Trophoblast cell (in vitro differentiated cells and primary cell): ENCODE results near the gene UNC13A.

Experiments
- DNase-seq, 2 donors: peaks; one replicate each; pipeline ENCODE4 v3.0.0-alpha.2; 2016
- H2AFZ ChIP-seq: 2 replicates; pipeline ENCODE4 v1.6.1; 2013; ENCODE audit warnings: low read length, moderate library complexity, mild to moderate bottlenecking; ENCODE audit not compliant: insufficient read depth, poor library complexity
- H2AK5ac ChIP-seq: 2 replicates; pipeline ENCODE4 v1.6.1; 2013; ENCODE audit warnings: mild to moderate bottlenecking, low read length
- H2BK120ac ChIP-seq: 2 replicates; pipeline ENCODE4 v1.6.1; 2013; ENCODE audit warnings: low read length, mild to moderate bottlenecking, moderate library complexity; ENCODE audit not compliant: insufficient read depth, poor library complexity
- H2BK12ac ChIP-seq: 2 replicates; pipeline ENCODE4 v1.6.1; 2013; ENCODE audit warnings: mild to moderate bottlenecking, low read length, moderate library complexity
- H2BK5ac ChIP-seq: 2 replicates; pipeline ENCODE4 v1.6.1; 2013; ENCODE audit warnings: low read length, low read depth, moderate library complexity, mild to moderate bottlenecking; ENCODE audit not compliant: poor library complexity
- H3K14ac ChIP-seq: 2 replicates; pipeline ENCODE4 v1.6.1; 2013; ENCODE audit warnings: mild to moderate bottlenecking, low read length
- H3K18ac ChIP-seq: 2 replicates; pipeline ENCODE4 v1.6.1; 2013; ENCODE audit warnings: mild to moderate bottlenecking, low read length
- H3K23ac ChIP-seq: 2 replicates; pipeline ENCODE4 v1.6.1; 2013; ENCODE audit warnings: low read length
- H3K27ac ChIP-seq: 2 replicates; pipeline ENCODE4 v1.5.1; 2013; ENCODE audit warnings: low read depth, mild to moderate bottlenecking, inconsistent platforms, low read length, moderate library complexity
- H3K27me3 ChIP-seq: 2 replicates; pipeline ENCODE4 v1.6.1; 2013; ENCODE audit warnings: inconsistent platforms, mild to moderate bottlenecking, low read length, moderate library complexity; ENCODE audit not compliant: insufficient read depth
- H3K36me3 ChIP-seq, 2 experiments: 1 replicate in 1 of 2; 2 replicates in 1 of 2; pipeline ENCODE4 v1.6.1; 2013; ENCODE audit warnings: low read length in 2 of 2, mild to moderate bottlenecking in 2 of 2, moderate library complexity in 1 of 2; ENCODE audit not compliant: insufficient read depth in 2 of 2, control insufficient read depth in 1 of 2
- H3K4ac ChIP-seq: 2 replicates; pipeline ENCODE4 v1.6.1; 2013; ENCODE audit warnings: low read depth, mild to moderate bottlenecking, low read length, moderate library complexity
- H3K4me1 ChIP-seq, 2 experiments: 1 replicate in 1 of 2; 2 replicates in 1 of 2; pipeline ENCODE4 v1.6.1; 2013; ENCODE audit warnings: low read length in 2 of 2, mild to moderate bottlenecking in 2 of 2, moderate library complexity in 1 of 2; ENCODE audit not compliant: insufficient read depth in 2 of 2, control insufficient read depth in 1 of 2
- H3K4me2 ChIP-seq: 2 replicates; pipeline ENCODE4 v1.6.1; 2013; ENCODE audit warnings: inconsistent platforms, mild to moderate bottlenecking, low read length, moderate library complexity
- H3K4me3 ChIP-seq: 2 replicates; pipeline ENCODE4 v1.5.1; 2013; ENCODE audit warnings: mild to moderate bottlenecking, low read depth, low read length, inconsistent platforms
- H3K79me1 ChIP-seq: one replicate; pipeline ENCODE4 v1.6.1; 2013; ENCODE audit warnings: low read length
- H3K79me2 ChIP-seq: 2 replicates; pipeline ENCODE4 v1.6.1; 2013; ENCODE audit warnings: low read length, mild to moderate bottlenecking; ENCODE audit not compliant: control insufficient read depth, insufficient read depth, poor library complexity
- H3K9ac ChIP-seq: 2 replicates; pipeline ENCODE4 v1.6.1; 2013; ENCODE audit warnings: mild to moderate bottlenecking, low read length
- H3K9me3 ChIP-seq: 2 replicates; pipeline ENCODE4 v1.6.1; 2013; ENCODE audit warnings: low read depth, mild to moderate bottlenecking, control low read depth, inconsistent platforms, low read length; ENCODE audit not compliant: insufficient read depth
- H4K12ac ChIP-seq: 2 replicates; pipeline ENCODE4 v1.6.1; 2013; ENCODE audit warnings: low read depth, mild to moderate bottlenecking, low read length, moderate library complexity
- H4K8ac ChIP-seq: 2 replicates; pipeline ENCODE4 v1.6.1; 2013; ENCODE audit warnings: low read depth, mild to moderate bottlenecking, low read length, moderate library complexity
- H4K91ac ChIP-seq: one replicate; pipeline ENCODE4 v1.6.1; 2013; ENCODE audit warnings: low read depth, mild to moderate bottlenecking, low read length, moderate library complexity
- WGBS: extraction: QIAGEN DNeasy Blood & Tissue Kit; methylation state at CpG from one replicate; pipeline ENCODE4 v1.1.7; 2013; ENCODE audit warnings: missing lambda C conversion rate; ENCODE audit not compliant: insufficient read length, insufficient coverage; ENCODE audit errors: extremely low coverage; 5-methylcytosine and 5-hydroxymethylcytosine counted together

The UNC13A gene

GRCh38 chr19:17718550-17718946 is 30.4 kb upstream of the UNC13A start:
- Histone ChIP-seq H3K79me1 (peaks cover 3% of the 10 kb centered on the region), H3K4me3 (peak overlapping the region; percentile 20), H3K4me1 (peaks cover 13 to 14% of the 10 kb centered on the region in 2 experiments), H2AFZ (no peak overlapping the region), H3K27ac (no peak overlapping the region), H4K12ac (no peak overlapping the region), H3K36me3 (peaks cover 4% of the 10 kb centered on the region in 2 experiments), H4K91ac (no peak overlapping the region), H3K9ac (peak overlapping the region; percentile 31), H4K8ac (peak overlapping the region; percentile 64), H2BK5ac (no peak overlapping the region), H2AK5ac (no peak overlapping the region), H3K23ac (no peak overlapping the region), H2BK12ac (no peak overlapping the region), H3K4ac (no peak overlapping the region), H3K14ac (no peak overlapping the region), H3K79me2 (peaks cover 9% of the 10 kb centered on the region), H2BK120ac (no peak overlapping the region), H3K9me3 (no peaks in the 10 kb centered on the region), H3K18ac (no peak overlapping the region), H3K27me3 (no peaks in the 10 kb centered on the region), H3K4me2 (peak overlapping the region; percentile 73)
- no CpG with 5 or more reads among the region's 4 CpGs for WGBS
- no peak for DNase-seq

- no peak overlapping the region for H4K12ac ChIP-seq
- no peak overlapping the region for H2AK5ac ChIP-seq
- no peak for DNase-seq
- H3K9me3 ChIP-seq, result no peaks in the 10 kb centered on the region
- no peak overlapping the region for H3K9ac ChIP-seq
- H3K4ac ChIP-seq, result no peak overlapping the region
- no peak overlapping the region for H4K91ac ChIP-seq
- no peak overlapping the region for H3K27ac ChIP-seq
- peaks cover 17 to 18% of the 10 kb centered on the region in 2 experiments for H3K4me1 ChIP-seq
- H3K79me2 ChIP-seq, result peaks cover 9% of the 10 kb centered on the region
- H2AFZ ChIP-seq, result no peak overlapping the region
- peaks cover 0 to 1% of the 10 kb centered on the region in 2 experiments for H3K36me3 ChIP-seq
- H3K4me2 ChIP-seq, result no peak overlapping the region
- H3K27me3 ChIP-seq, result no peaks in the 10 kb centered on the region
- no peak overlapping the region for H3K23ac ChIP-seq
- no peak overlapping the region for H3K14ac ChIP-seq
- WGBS, result no CpG with 5 or more reads among the region's 4 CpGs
- H2BK5ac ChIP-seq, result no peak overlapping the region
- no peak overlapping the region for H3K18ac ChIP-seq
- H4K8ac ChIP-seq, result no peak overlapping the region
- H3K4me3 ChIP-seq, result no peak overlapping the region
- no peak overlapping the region for H2BK12ac ChIP-seq
- no peak overlapping the region for H2BK120ac ChIP-seq
- peaks cover 3% of the 10 kb centered on the region for H3K79me1 ChIP-seq
These were observed 28.3 kb upstream of the UNC13A start for GRCh38 chr19:17716309-17716929.

- peak overlapping the region; percentile 74 for H3K27ac ChIP-seq
- no peak overlapping the region for H2AK5ac ChIP-seq
- H4K8ac ChIP-seq, result no peak overlapping the region
- H3K4ac ChIP-seq, result no peak overlapping the region
- peak overlapping the region; percentile 84 for H2BK5ac ChIP-seq
- H2BK12ac ChIP-seq, result no peak overlapping the region
- DNase-seq, result peak; percentile 86 to 96
- peaks cover 5 to 6% of the 10 kb centered on the region in 2 experiments for H3K4me1 ChIP-seq
- no peaks in the 10 kb centered on the region for H3K27me3 ChIP-seq
- H4K91ac ChIP-seq, result peak overlapping the region; percentile 56
- peak overlapping the region; percentile 52 for H2BK120ac ChIP-seq
- no peak overlapping the region for H3K9ac ChIP-seq
- peak overlapping the region; percentile 36 for H3K4me2 ChIP-seq
- H3K79me1 ChIP-seq, result no peaks in the 10 kb centered on the region
- peak overlapping the region; percentile 37 for H4K12ac ChIP-seq
- no peak overlapping the region for H2AFZ ChIP-seq
- H3K79me2 ChIP-seq, result no peaks in the 10 kb centered on the region
- H3K4me3 ChIP-seq, result no peak overlapping the region
- no peaks in the 10 kb centered on the region for H3K36me3 ChIP-seq
- WGBS, result no CpG with 5 or more reads among the region's 6 CpGs
- H3K18ac ChIP-seq, result no peak overlapping the region
- no peak overlapping the region for H3K14ac ChIP-seq
- no peak overlapping the region for H3K23ac ChIP-seq
- H3K9me3 ChIP-seq, result no peaks in the 10 kb centered on the region
These were observed 23.7 kb upstream of the UNC13A start for GRCh38 chr19:17711851-17712250.

GRCh38 chr19:17706750-17707181 is 18.6 kb upstream of the UNC13A start:
- WGBS, result no CpG with 5 or more reads among the region's 17 CpGs
- H4K91ac ChIP-seq, result no peak overlapping the region
- H3K4me3 ChIP-seq, result no peak overlapping the region
- H3K14ac ChIP-seq, result no peak overlapping the region
- no peak overlapping the region for H2BK120ac ChIP-seq
- H2BK5ac ChIP-seq, result no peak overlapping the region
- peaks cover 3% of the 10 kb centered on the region for H3K9me3 ChIP-seq
- H2AFZ ChIP-seq, result no peak overlapping the region
- no peaks in the 10 kb centered on the region for H3K79me1 ChIP-seq
- H3K23ac ChIP-seq, result no peak overlapping the region
- no peak overlapping the region for H3K4me2 ChIP-seq
- no peak overlapping the region for H3K9ac ChIP-seq
- H3K18ac ChIP-seq, result no peak overlapping the region
- no peak overlapping the region for H3K27ac ChIP-seq
- no peaks in the 10 kb centered on the region for H3K27me3 ChIP-seq
- no peak overlapping the region for H4K8ac ChIP-seq
- H2BK12ac ChIP-seq, result no peak overlapping the region
- H3K36me3 ChIP-seq, result no peaks in the 10 kb centered on the region
- no peaks in the 10 kb centered on the region for H3K79me2 ChIP-seq
- peaks cover 3% of the 10 kb centered on the region in 2 experiments for H3K4me1 ChIP-seq
- no peak overlapping the region for H4K12ac ChIP-seq
- H2AK5ac ChIP-seq, result no peak overlapping the region
- DNase-seq, result peak in 1 of 2 donors; percentile 34
- no peak overlapping the region for H3K4ac ChIP-seq
